ENCODE data around the gene SCAF11. TPM values are rescaled to one million over a fixed set of nuclear protein-coding genes. Genes with fewer than 3 reads are reported as not detected.
A peak's percentile ranks its signal among the peaks of the same experiment; 100 is the strongest.

The SCAF11 gene
- polyA plus RNA-seq, 1 donor from 2014 or later: 123 TPM

DNA sequence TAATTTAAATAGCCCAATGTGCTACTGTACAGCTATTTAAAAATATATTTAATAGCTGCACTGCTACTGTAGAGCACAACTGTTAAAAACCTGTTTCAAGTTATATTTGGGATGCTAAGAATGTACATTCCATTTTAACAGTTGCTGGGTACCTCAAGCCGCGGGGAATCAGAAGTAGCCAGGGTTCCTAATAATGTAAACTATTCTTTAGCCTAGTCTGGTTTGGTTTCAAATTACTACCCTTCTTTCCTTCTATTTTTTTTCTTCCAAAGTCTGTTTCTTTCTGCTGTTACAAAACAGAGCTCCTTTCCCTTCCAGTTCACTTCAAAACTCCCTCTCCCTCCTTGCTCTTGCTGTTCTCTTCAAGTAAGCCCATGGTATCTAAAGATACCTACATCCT lies 21.3 kb downstream of the SCAF11 start:
- Mint-ChIP-seq H3K27ac (no peak overlapping the region), H3K9me3 (no peaks in the 10 kb centered on the region), H3K4me1 (peaks cover 36 to 59% (median 52%) of the 10 kb centered on the region in 3 donors), H3K4me3 (peak overlapping the region in 1 of 4 donors; percentile 48), H3K27me3 (no peaks in the 10 kb centered on the region), H3K36me3 (peaks cover 5% of the 10 kb centered on the region)

DNA sequence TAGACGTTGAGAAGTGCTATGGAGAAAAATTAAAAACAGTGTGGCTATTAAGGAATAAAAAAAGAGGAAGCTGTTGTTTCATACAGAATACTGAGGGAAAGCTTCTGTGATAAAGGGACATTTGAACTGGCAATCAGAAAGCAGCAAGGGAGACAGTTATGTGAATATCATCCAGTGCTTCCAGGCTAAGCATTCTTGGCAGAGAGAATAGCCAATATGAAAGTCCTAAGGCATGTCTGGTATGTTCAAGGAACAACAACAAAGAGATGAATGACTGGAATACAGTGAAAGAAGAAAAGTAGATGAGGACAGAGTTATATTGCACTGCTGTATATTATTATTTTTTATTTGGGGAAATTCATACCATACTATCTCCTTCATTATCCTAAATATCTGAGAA lies 23.9 kb downstream of the SCAF11 start:
- Mint-ChIP-seq H3K36me3 (peaks cover 11% of the 10 kb centered on the region), H3K4me1 (peaks cover 27 to 57% (median 45%) of the 10 kb centered on the region in 3 donors), H3K9me3 (peaks cover 0 to 3% (median 0%) of the 10 kb centered on the region in 3 donors), H3K27ac (peak overlapping the region; percentile 41 to 74 (median 49)), H3K27me3 (no peaks in the 10 kb centered on the region), H3K4me3 (peak overlapping the region in 1 of 4 donors; percentile 65)

DNA sequence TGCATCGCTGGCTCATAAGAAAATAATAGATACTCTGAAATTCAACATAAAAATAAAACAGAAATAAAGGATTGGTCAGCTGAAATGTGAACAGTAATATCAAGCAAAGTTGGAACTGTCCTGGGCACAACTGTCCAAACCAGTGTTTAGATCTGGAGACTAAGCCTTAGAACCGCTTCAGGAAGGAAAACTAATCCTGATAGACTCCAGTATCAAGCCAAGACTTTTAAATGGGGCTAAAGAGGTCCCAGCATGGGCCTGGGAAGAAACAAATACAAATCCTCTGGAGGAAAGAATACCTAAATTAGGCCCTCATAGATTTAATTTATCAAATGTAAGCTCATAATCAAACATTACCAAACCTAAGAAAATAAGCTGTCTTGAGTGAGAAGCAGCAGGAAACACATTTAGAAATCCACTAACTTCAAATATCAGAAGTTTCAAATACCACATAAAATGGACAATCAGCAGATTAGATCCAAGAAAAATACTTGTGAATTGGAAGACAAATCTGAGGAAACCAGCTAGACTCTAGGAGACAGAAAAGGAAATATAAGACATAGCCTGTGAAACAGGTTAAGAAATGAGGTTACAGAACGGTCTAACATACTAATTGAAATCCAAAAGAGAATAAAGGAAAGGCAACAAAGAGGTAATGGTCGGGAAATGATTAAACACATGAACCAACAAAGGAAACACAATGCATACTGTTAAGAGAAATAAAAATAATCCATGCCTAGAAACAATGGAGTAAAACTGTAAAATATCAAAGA lies 27.6 kb downstream of the SCAF11 start:
- Mint-ChIP-seq H3K36me3 (peaks cover 12% of the 10 kb centered on the region), H3K9me3 (peaks cover 0 to 3% (median 0%) of the 10 kb centered on the region in 3 donors), H3K4me1 (peaks cover 17 to 41% (median 29%) of the 10 kb centered on the region in 3 donors), H3K4me3 (peak overlapping the region in 1 of 4 donors; percentile 7), H3K27ac (peak overlapping the region in 1 of 3 donors; percentile 62), H3K27me3 (no peaks in the 10 kb centered on the region)

DNA sequence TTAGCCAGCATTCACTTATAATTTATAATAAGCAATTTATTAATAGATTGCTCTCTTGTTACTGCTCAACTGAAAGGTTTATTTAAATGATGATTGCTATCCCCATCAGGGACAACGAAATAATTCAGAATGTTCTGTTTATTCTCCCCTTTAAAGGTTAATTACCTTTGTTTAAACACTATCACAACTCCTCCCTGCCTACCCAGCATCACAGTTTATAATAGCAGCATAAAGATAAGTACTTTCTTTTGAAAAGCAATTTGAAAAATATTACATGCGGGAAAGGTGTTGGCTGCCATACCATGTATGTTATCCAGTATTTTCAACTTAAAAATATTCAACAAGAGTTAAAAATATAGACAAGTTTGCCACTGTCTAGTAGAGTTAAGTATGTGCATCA lies 30.6 kb downstream of the SCAF11 start:
- H3K27ac Mint-ChIP-seq: no peak overlapping the region
- no peak overlapping the region for H3K4me3 Mint-ChIP-seq
- H3K27me3 Mint-ChIP-seq: no peaks in the 10 kb centered on the region
- H3K4me1 Mint-ChIP-seq: peaks cover 8 to 25% (median 9%) of the 10 kb centered on the region in 3 donors
- H3K9me3 Mint-ChIP-seq: peaks cover 0 to 3% (median 0%) of the 10 kb centered on the region in 3 donors
- H3K36me3 Mint-ChIP-seq: peaks cover 12% of the 10 kb centered on the region

DNA sequence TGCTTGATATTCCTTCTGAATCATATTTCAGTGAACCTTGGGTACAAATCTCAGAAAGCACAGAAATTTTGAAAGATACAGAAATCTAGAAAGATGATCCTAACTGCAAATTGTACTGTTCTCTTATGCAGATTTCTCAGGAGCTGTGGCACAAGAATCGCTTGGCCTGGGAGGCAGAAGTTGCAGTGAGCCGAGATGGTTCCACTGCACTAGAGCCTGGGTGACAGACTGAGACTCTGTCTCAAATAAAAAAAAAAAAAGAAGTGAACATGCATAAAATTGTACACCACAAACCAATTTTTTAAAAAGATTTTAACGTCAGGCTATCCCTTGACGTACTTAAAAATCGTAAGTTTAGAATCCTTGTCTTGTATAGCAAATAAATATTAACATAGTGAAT lies 31.3 kb downstream of the SCAF11 start:
- H3K4me1 Mint-ChIP-seq: peaks cover 6 to 21% (median 7%) of the 10 kb centered on the region in 3 donors
- H3K36me3 Mint-ChIP-seq: peaks cover 12% of the 10 kb centered on the region
- H3K9me3 Mint-ChIP-seq: peaks cover 0 to 3% (median 0%) of the 10 kb centered on the region in 3 donors
- no peak overlapping the region for H3K27ac Mint-ChIP-seq
- no peaks in the 10 kb centered on the region for H3K27me3 Mint-ChIP-seq
- H3K4me3 Mint-ChIP-seq: no peak overlapping the region

DNA sequence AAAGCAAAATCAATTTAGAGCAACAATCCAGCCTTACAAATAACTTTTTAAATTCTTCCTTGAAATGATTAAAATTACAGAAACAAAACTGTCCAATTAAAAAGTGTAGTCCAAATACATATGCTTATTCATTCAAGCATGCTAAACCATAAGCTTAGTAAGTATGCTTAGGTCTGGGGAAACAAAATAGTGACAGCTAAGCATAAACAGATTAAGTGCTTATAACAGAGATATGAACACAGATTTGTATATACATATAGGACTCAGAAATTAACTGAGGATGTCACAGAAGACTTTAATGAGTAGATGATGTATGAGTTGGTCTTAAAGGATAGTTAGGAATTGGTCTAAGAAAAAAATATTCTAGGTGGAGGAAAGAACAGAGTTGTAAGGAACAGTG lies 41.8 kb downstream of the SCAF11 start:
- Mint-ChIP-seq H3K9me3 (no peaks in the 10 kb centered on the region), H3K4me1 (peaks cover 0 to 5% (median 2%) of the 10 kb centered on the region in 3 donors), H3K27me3 (no peaks in the 10 kb centered on the region), H3K27ac (no peak overlapping the region), H3K4me3 (no peak overlapping the region), H3K36me3 (peaks cover 7% of the 10 kb centered on the region)

DNA sequence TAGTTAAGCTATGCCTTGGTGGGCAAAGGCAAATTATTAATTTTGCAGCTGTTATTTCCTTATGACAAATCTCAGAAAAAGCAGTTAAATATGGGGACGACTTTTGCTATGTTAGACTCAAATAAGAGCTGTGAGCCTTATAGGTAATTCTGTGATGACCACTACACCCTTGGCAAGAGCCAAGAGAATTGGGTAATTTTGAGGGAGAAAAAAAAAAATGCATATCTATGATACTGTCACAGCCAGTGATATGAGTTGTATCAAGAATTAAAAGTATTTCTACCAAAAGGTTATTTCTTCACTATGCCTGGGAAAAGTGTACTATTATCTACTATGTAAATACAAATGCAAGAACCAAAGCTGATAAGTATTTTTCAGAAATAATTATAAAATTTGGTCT lies 43.9 kb downstream of the SCAF11 start:
- H3K27ac Mint-ChIP-seq: no peak overlapping the region
- peaks cover 4 to 9% (median 5%) of the 10 kb centered on the region in 3 donors for H3K4me1 Mint-ChIP-seq
- peaks cover 15% of the 10 kb centered on the region for H3K36me3 Mint-ChIP-seq
- H3K9me3 Mint-ChIP-seq: peaks cover 0 to 3% (median 0%) of the 10 kb centered on the region in 3 donors
- H3K4me3 Mint-ChIP-seq: no peak overlapping the region
- no peaks in the 10 kb centered on the region for H3K27me3 Mint-ChIP-seq

DNA sequence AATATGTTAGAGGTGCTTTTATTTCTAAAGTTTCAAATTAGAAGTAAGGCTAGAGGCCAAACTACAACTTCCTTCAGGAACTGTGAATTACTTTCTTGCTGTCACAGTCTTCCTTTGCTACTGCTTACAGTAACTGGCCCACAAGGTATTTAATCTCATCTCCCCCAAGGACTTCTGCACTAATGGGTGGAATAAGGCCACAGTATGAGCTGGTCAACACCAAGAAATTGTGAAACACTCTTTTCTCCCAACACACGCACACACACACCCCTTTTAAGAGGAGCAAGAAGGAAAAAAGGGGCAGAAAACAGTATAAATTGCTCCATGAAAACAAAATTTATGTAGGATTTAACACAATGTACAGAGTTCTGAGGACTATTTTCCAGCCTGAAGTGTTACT lies 45.6 kb downstream of the SCAF11 start:
- Mint-ChIP-seq H3K27me3 (no peaks in the 10 kb centered on the region), H3K9me3 (peaks cover 0 to 4% (median 0%) of the 10 kb centered on the region in 3 donors), H3K27ac (peak overlapping the region in 2 of 3 donors; percentile 31 to 57), H3K4me1 (peaks cover 4 to 8% (median 5%) of the 10 kb centered on the region in 3 donors), H3K36me3 (peaks cover 14% of the 10 kb centered on the region), H3K4me3 (no peak overlapping the region)

DNA sequence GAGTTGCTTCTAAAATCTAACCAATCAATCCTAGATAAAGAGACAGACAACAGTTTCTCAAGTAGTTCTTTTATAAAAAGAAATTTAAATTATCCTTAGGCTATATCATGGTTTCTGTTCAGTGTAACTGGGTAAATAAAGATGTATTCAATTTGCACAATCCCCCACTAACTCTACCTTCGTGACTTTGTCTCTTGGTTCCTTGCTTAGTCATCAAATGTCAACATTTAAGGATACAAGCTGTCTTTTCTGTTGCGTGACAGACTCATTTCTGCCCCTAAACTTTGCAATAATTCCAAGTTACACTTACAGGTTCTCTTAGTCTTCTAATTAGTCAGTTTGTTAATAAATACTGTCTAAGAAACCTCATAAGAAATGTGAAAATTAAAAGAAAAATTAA lies 50.6 kb downstream of the SCAF11 start:
- Mint-ChIP-seq H3K9me3 (peaks cover 0 to 4% (median 0%) of the 10 kb centered on the region in 3 donors), H3K4me3 (no peak overlapping the region), H3K4me1 (peaks cover 4 to 8% (median 7%) of the 10 kb centered on the region in 3 donors), H3K36me3 (peaks cover 13% of the 10 kb centered on the region), H3K27ac (peak overlapping the region in 1 of 3 donors; percentile 33), H3K27me3 (no peaks in the 10 kb centered on the region)

DNA sequence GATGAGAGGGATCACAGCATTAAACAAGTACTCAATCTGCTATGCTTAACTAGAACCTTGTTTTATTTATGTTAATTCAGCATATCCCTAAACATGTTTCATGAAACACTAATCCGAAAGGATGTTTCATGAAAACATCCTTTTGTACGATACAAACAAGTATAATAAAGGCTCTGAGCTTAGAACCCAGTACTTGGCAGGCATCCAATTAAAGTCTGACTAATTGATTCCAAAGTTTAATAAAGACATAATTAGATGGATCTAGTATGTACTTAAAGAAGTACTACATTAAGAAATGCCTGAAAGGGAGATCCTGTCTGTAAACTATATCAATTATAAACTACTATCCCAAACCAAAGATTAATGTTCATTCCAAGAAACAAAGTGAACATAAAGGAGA lies 51.8 kb downstream of the SCAF11 start:
- no peak overlapping the region for H3K27ac Mint-ChIP-seq
- H3K4me3 Mint-ChIP-seq: no peak overlapping the region
- H3K36me3 Mint-ChIP-seq: peaks cover 13% of the 10 kb centered on the region
- peaks cover 4 to 7% (median 6%) of the 10 kb centered on the region in 3 donors for H3K4me1 Mint-ChIP-seq
- no peaks in the 10 kb centered on the region for H3K27me3 Mint-ChIP-seq
- H3K9me3 Mint-ChIP-seq: peaks cover 0 to 4% (median 0%) of the 10 kb centered on the region in 3 donors

DNA sequence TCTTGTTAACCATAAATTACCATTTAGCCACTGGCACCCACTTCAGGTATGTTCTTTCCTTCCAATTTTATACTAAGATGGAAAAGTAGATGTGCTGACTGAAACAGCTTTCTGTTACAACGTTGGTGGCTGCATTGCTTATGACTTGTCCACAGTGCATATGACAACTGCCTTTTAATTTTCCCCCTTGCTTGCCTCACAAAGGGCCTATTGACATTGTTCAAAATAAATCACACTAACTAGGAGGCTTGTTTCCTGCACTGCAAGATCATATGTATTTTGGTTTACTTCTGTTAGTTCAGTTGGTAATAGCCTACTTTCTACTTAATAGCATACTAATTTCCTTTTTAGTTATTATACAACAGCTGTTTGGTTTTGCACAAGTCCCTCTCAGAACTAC lies 55.4 kb downstream of the SCAF11 start:
- Mint-ChIP-seq H3K36me3 (peaks cover 5% of the 10 kb centered on the region), H3K9me3 (no peaks in the 10 kb centered on the region), H3K27ac (no peak overlapping the region)

DNA sequence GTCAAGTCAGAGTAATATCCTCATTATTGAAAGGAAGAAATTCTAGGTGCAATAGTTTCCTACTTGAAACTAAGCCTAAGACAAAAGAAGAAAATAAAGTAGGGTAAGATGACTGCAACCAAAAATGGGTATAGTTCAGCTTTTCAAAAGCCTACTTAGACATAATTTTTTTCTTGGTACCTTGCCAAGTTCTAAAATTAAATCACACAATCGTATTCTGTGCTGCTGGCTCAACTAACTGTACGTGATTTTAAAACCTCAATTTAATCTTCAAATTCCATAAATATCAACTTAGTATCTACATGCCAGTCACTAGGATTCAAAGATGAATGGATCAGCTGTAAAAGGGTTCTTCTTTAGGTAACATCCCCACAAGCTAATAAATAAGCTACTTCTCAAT lies 56.9 kb downstream of the SCAF11 start:
- H3K27ac Mint-ChIP-seq: peak overlapping the region in 1 of 3 donors; percentile 31
- H3K4me1 Mint-ChIP-seq: peaks cover 0 to 3% (median 2%) of the 10 kb centered on the region in 3 donors
- no peaks in the 10 kb centered on the region for H3K9me3 Mint-ChIP-seq
- no peak overlapping the region for H3K4me3 Mint-ChIP-seq
- H3K27me3 Mint-ChIP-seq: no peaks in the 10 kb centered on the region
- peaks cover 7% of the 10 kb centered on the region for H3K36me3 Mint-ChIP-seq

More for the DNA sequence above, 55.4 kb downstream of the SCAF11 start:
- Mint-ChIP-seq H3K27me3 (no peaks in the 10 kb centered on the region), H3K4me3 (no peak overlapping the region), H3K4me1 (peaks cover 0 to 3% (median 2%) of the 10 kb centered on the region in 3 donors)

DNA sequence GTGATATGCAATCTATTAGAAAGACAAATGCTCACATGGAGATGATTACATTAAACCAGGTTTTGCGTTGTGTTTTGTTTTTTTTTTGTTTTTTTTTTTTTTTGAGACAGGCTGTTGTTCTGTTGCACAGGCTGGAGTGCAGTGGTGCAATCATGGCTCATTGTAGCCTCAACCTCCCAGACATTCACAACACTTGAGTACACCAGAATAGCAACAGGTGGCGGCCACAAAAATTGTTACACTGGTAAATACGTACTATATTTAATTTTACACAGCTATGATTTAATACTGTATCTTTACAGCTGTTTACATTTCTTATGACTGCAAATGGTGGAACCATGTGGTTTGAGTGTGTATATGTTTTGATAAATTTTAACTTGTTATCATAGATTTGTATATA lies 60.0 kb downstream of the SCAF11 start:
- Mint-ChIP-seq H3K27me3 (no peaks in the 10 kb centered on the region), H3K27ac (peak overlapping the region in 1 of 3 donors; percentile 81), H3K4me3 (no peak overlapping the region), H3K4me1 (no peaks in the 10 kb centered on the region), H3K36me3 (peaks cover 9% of the 10 kb centered on the region), H3K9me3 (no peaks in the 10 kb centered on the region)

DNA sequence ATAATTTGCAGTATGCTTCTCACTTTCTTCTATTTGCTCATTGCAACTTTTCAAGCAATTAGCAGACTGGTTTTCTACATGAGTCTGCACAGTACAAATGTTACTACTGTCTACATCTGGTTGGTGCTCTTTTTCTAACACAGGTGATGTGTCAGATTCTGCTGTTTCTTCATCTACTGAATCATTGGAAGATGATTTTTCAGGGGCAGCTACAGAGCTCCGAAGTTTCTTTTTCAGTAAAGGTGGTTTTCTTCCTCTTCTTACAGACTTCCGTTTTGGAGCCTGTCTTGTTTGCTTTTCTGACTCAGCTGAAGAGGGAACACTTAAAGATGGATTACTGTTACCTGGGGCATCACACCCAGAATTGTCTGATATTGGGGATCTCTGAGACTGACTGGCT lies 62.1 kb downstream of the SCAF11 start:
- Mint-ChIP-seq H3K36me3 (peaks cover 9% of the 10 kb centered on the region), H3K4me3 (no peak overlapping the region), H3K27ac (peak overlapping the region in 1 of 3 donors; percentile 63), H3K27me3 (no peaks in the 10 kb centered on the region), H3K4me1 (no peaks in the 10 kb centered on the region), H3K9me3 (no peaks in the 10 kb centered on the region)

DNA sequence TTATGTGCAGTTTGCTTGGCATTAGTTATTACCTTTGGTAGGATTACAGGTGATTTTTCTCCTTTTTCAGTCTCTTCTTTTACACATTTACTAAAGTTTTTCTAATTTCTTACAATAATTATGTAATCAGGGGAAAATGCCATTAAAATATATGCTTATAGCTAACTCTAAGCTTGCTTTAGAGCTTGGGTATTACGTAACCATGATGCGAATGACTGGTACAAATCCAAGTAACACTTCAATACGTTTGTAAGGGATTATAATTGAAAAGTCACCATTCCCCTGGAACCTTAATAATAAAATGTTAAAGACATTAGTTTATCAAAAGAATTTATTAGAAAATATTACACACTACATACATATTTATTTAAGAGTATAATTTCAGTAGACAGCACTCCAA lies 71.6 kb downstream of the SCAF11 start:
- Mint-ChIP-seq H3K27me3 (no peaks in the 10 kb centered on the region), H3K36me3 (peaks cover 6% of the 10 kb centered on the region), H3K9me3 (no peaks in the 10 kb centered on the region), H3K4me3 (no peak overlapping the region), H3K27ac (no peak overlapping the region), H3K4me1 (peaks cover 0 to 12% (median under 1%) of the 10 kb centered on the region in 3 donors)

DNA sequence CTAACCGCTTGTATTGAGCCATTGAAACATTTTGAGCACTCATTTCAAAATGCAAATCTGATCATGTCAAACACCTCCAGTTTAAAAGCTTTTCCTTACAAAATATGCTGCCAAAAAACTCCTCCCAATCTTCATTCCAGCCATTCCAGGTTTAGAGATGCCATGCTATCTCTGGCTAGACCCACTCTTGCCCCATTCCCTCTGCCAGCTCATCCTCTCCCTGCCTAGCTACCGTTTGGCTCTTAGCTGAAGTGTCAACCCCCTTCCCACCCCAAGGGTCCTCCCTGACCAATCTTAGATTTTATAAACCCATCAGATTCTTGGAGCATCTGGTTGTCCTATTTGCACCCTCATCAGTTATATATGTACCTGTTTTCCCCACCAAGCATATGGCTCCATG lies 75.0 kb downstream of the SCAF11 start:
- Mint-ChIP-seq H3K36me3 (peaks cover 5% of the 10 kb centered on the region), H3K27ac (peak overlapping the region in 2 of 3 donors; percentile 14 to 82), H3K27me3 (no peaks in the 10 kb centered on the region), H3K4me3 (no peak overlapping the region), H3K4me1 (peaks cover 2 to 17% (median 3%) of the 10 kb centered on the region in 3 donors), H3K9me3 (no peaks in the 10 kb centered on the region)
